GM12801 (cell line): ENCODE measurements around the gene FMO2.

Experiments used
- CTCF ChIP-seq: IDR thresholded peaks from one replicate; pipeline ENCODE4 v1.5.1; 2011; ENCODE audit warnings: control low read depth; ENCODE audit not compliant: insufficient read length; ENCODE audit errors: extremely low read depth

The FMO2 gene

GRCh38 chr1:171174560-171175294 is 10.4 kb upstream of the FMO2 start:
- TF ChIP-seq CTCF: no peak

- TF ChIP-seq CTCF: no peak
Measured at GRCh38 chr1:171177261-171177660, 7.8 kb upstream of the FMO2 start.

GRCh38 chr1:171179318-171180227 is 5.5 kb upstream of the FMO2 start:
- TF ChIP-seq CTCF: no peak

- no peak for TF ChIP-seq CTCF
Measured at GRCh38 chr1:171180670-171181069, 4.4 kb upstream of the FMO2 start.

- TF ChIP-seq CTCF: no peak
Measured at GRCh38 chr1:171188388-171189266, 3.5 kb downstream of the FMO2 start.

- no peak for TF ChIP-seq CTCF
Measured at GRCh38 chr1:171191992-171192391, 6.9 kb downstream of the FMO2 start.

GRCh38 chr1:171195767-171196166 is 10.7 kb downstream of the FMO2 start:
- no peak for TF ChIP-seq CTCF
